Head of caudate nucleus (tissue), 42 donors: ENCODE results near the gene ELAVL3.
"Not testable (repeated sequence)": the region's sequence is repeated elsewhere in the genome, so short reads cannot be mapped to it uniquely, and the experiment has no call there.

Source experiments
- DNase-seq, 42 donors: peaks; one replicate each; pipeline versions ENCODE4 v3.0.0 to v3.0.0-alpha.2; 2020 to 2021; ENCODE audit warnings: mixed read lengths in 7 of 42
- intact Hi-C: fragments of 100-400 bp; cut with DNase I; formaldehyde crosslinking; loops from one replicate; pipeline ENCODE4 v1.15.0; 2022

The ELAVL3 gene

GRCh38 chr19:11495481-11495880 lies 14.6 kb upstream of the ELAVL3 start:
- intact Hi-C loops = no loop called here
- no peak for DNase-seq

DNA sequence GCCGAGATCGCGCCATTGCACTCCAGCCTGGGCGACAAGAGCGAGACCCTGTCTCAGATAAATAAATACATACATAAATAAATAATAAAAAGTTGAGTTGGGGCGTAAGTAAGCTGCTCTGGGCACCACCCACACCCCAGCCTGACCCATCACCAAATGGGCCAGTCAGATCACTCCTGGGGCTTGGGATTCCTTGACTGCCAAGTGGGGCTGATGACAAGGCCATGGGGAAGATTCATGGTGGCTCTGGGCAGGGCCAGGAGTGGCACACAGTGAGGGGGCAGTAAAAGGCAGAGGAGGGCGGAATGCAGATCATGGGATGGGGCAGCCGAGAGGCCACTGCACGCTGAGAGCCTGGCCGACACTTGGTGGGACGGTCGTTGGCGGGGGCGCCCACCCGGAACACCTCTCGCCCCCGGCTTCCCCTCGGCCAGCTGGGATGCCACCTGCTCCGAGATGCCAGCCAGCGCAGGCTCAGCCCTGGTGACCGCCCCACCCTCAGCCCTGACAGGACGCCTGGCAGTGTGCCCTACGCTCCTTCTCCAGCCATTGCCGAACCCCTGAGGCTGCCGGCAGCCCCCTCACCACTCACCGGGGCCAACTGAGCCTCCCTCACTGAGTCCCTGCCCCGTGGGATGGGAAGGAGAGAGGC lies 13.9 kb upstream of the ELAVL3 start:
- DNase-seq = no peak
- intact Hi-C loops = no loop called here

DNA sequence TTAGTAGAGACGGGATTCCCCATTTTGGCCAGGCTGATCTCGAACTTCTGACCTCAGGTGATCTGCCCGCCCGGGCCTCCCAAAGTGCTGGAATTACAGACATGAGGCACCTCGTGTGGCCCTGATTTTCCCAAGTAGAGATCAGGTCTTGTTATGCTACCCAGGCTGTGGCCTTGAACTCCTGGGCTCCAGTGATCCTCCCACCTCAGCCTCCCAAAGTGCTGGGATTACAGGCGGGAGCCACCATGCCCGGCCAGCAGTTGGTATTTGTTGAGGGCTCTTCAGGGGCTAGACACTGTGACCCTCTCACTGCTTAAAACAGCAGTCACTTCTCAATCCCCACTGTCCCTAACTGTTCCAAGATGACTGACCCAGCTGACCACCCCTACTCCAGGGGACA lies 8.5 kb upstream of the ELAVL3 start:
- intact Hi-C loops = loop anchor here (10.0 kb wide), 1 partner anchor 195 kb away; the partner anchor contains the start of gene TSPAN16
- DNase-seq = no peak

DNA sequence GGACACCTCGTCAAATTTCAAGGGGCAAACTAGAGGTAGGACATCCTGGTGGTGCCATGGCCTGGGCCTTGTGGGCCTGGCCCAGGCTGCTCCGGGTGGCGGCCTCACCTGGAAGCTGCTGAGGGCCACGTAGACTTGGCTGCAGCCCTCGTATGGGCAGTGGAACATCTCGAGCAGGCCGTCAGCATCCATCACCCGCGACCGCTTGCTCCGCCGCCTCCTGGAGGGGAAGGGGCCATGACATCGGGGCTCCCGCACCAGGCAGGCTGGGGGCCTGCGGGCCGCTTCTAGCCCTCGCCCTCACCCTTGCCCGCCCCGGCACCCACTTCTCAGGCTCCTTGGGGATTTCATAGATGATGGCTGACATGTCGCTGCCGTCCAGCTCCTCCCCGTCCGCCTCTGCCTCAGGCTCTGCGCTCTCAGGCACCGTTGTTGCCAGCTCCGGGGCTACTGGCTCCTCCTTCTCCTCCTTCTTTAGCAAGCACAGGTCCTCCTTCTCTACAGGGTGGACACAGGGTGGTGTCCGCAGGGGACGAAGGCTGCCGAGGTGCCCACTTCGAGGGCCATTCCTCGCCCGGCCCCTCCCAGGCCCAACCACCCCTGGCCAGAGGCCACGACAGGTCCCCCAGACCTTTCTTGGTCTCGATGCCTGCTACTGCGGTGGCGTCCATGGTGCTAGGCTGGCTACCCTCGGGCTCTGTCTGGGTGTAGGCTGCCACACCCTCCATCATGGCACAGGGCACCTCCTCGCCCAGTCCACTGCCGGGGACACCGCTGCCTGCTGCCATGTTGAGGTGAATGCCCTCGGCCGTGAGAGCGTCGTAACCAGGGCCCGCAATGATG lies 6.0 kb upstream of the ELAVL3 start:
- DNase-seq = no peak
- intact Hi-C loops = loop anchor here (10.0 kb wide), 1 partner anchor 192 kb away; the partner anchor contains the start of gene TSPAN16

DNA sequence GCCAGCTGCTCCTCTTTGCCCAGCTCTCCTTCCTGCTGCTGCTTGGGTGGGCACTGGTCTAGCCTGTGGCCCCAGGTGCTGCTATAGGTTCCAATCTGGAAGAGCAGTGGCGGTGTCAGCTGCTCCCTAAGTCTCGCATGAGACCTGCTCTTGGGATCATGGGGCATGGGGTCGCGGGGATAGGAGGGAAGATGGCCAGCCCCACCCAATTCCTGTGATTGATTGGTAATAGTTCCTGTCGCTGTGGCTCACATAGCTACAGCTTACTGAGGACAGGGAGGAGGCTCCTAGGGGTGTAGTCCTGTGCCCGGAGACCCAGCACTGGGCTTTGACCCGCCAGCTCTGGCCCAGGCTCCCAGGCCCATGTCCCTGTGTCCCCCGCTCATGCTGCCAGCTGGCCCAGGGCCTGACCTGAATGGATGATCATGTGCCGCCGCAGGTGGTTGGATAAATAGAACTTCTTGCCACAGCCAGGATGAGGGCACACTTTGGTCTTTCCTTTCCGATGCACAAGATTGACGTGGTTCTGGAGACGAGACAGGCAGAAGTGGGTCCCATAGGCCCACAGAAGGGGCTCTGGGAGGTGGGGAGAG lies 4.5 kb upstream of the ELAVL3 start:
- intact Hi-C loops = loop anchor here (10.0 kb wide), 1 partner anchor 191 kb away; the partner anchor contains the start of gene TSPAN16
- DNase-seq = no peak

DNA sequence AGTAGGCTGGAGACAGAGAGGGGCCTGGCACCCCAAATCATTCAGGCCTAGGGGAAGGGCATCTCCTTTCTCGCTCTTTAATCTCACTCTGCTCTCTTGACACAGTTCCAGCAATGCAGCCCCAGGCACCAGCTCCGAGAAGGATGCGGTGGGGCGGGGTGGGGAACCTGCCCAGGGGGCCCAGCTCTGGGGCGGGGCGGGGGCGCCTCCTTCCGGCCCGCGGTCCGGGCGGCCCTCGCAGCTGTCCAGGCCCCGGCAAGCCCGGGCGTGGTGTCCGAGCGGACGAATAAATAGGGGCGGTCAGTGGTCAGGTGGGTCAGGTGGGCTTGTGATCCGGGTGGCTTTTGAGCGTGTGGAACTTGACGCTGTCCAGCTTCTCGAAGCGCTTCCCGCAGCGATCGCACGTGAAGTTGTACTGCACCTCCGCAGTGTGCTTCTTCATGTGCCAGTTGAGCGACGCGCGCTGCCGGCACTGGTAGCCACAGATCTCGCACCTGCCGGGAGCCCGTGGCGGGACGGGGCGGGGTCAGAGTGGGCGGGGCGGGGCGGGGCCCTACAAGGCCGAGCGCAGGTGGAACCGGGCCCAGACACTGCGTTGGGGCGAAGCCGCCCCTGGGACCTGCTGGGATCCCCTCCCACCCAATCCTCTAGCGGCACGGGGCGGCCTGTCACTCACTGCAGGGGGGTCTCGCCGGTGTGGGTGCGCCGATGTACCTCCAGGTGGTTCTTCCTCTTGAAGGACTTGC lies 2.7 kb upstream of the ELAVL3 start:
- intact Hi-C loops = loop anchor here (5.0 to 10.0 kb wide), 3 partner anchors 36 to 189 kb away; partner anchors contain the start of genes SWSAP1 and TSPAN16
- DNase-seq = no peak

DNA sequence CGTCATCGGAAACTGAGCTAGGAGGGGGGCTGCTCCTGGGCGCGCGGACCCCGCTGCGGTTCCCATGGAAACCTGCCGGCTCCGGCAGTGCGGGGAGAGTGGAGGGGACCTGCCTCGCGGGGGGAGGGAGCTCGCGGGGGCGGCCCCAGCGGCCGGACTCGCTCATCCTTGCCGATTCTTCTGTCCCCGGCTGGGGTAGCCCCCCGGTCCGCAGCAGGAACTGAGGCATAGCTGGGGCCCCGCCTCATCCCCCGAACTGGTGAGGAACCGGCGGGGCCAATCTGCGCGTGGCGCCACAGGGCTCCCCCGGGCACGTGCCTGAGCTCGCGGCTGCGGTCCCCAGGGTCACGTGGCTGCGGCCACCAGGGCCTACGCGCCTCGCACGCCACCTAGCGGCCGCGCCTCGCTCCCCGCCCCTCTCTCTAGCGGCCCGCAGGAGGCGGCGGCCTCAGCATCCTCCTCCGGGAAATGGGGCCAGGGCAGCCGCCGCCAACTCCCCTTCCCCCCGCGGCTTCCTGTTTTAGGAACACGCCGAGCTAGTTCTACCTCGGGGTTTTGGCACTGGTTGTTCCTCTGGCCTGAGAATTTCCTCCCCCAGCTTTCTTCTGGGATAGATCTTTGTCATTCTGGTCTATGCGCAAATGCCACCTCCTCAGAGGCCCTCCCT lies 1.7 kb upstream of the ELAVL3 start:
- peak; percentile 75 to 96 (median 91) for DNase-seq

GRCh38 chr19:11481534-11482383 lies 913 bp upstream of the ELAVL3 start:
- peak; percentile 94 to 99 (median 98) for DNase-seq
- intact Hi-C loops = loop anchor here (5.0 to 10.0 kb wide), 3 partner anchors 34 to 187 kb away; partner anchors contain the start of genes SWSAP1 and TSPAN16

More for the DNA sequence above, 1.7 kb upstream of the ELAVL3 start:
- intact Hi-C loops = loop anchor here (5.0 to 10.0 kb wide), 3 partner anchors 35 to 188 kb away; partner anchors contain the start of genes SWSAP1 and TSPAN16

DNA sequence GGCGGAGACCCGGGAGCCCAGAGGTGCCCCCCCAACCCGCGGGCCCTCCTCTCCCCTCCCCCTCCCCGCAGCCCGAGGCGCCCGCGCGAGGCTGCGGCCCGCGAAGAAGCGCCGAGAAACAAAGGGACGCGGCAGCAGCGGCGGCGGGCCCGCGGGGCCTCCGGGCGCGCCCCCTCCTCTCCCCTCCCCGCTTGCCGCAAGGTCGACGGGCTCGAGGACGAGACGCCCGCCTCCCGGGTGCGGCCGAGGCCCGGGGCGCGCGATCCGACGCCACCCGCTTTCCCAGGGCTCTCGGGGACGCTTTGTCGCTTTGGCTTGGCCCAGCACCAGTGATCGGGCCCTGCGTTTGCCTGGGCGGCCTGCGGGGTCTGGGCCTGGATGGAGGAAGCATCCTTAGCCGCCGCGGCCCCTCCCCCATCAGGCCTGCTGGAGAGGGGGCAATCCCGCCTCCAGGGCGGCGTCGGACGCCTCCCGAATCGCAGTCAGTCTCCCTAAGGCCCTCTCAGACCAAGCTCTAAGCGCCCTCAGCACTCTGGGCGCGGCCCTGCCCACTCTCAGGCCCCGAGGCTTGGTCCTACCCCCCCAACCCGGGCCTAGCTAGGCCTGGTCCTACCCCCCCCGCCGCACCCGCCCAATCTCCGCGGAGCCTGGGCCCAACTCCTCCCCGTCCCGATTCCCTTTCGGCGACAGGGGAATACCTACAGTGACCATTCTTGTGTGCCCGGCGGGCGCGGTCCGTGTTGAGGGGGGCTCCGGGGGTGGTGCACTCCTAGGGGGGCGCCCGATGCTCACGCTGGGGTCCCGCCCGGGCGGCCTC lies 740 bp downstream of the ELAVL3 start:
- DNase-seq = peak in 39 of 42 donors; percentile 10 to 76 (median 49)

DNA sequence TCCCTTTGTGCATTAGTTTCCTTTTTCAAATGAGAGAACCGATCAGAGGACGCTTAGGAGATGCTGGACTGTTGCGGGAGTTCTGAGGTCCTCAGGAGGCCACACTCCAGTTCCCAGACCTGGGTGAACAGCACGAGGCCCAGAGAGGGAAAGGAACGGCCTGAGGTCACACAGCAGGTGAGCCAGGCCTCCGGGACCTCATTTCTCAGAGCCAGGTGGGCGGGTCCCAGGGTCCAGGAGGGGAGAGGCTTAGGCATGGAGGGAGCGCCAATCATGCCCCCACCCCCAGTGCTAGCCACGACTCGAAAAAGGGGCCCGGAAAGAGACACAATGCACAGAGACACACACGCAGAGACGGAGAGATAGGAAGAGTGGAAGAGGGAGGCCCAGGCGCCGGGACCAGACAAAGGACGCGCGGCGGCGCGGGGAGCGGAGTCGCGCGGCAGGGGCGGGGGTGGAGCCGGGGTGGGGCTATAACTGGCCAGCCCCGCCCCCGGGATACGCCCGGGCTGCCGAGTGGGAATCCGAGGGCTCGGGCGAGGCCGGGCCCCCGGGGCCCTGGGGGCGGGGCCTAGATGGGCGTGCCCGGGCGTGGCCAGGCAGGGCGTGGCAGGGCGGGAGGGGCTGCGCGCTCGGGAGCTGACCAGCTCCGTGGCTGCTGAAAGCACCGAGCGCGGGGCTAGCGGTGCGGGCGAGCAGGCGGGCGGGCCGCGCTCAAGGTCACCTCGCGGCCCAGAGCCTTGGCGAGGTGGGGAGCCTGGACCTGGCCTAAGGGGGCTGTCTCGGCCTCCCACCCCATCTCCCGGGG lies 1.6 kb downstream of the ELAVL3 start:
- DNase-seq = peak; percentile 54 to 91 (median 79)
- intact Hi-C loops = no loop called here

More for the DNA sequence above, 740 bp downstream of the ELAVL3 start:
- intact Hi-C loops = loop anchor here (5.0 to 10.0 kb wide), 3 partner anchors 33 to 185 kb away; partner anchors contain the start of genes SWSAP1 and TSPAN16

DNA sequence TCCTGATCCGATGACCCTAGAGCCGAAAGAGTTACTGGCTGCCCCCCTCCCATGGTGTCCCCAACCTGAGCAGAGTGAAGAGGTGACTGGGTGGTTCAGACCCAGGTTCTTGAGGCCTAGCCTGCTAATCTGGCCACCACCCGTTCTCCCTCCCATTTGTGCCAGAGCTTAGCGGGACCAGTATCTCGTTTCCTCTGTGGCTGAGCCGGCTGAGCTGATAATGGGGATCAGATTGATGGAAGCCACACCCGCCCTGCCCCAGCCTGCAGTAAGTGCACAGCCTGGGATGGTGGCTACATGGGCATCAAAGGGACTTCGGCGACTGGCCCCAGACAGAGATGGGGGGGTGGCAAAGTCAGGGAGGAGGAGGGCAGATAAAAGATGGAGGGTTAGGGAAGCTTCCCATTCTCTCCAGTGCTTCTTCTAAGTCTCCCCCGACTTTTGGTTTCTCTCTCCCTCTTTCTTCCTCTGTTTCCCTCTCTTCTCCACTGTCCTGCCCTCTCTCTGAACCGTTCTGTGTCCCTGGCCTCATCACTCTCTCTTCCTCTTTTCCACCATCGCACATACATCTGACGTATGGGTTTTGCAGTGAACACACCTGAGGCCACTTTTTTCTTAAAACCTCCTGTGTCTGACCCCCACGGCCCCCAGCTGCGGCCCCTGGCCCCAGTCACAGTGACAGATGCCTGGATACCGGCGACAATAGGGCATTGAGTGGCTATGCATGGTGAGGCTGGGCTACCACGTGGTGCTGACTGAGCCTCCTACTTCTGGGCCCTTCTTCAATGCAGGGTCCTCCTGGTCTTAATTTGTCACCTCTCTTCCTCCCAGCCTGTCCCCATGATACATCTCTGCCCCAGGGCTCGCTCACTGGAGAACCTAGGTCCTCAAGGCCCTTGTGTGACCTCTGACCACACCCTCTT lies 2.4 kb downstream of the ELAVL3 start:
- DNase-seq = peak in 35 of 42 donors; percentile 15 to 80 (median 57)
- intact Hi-C loops = no loop called here

DNA sequence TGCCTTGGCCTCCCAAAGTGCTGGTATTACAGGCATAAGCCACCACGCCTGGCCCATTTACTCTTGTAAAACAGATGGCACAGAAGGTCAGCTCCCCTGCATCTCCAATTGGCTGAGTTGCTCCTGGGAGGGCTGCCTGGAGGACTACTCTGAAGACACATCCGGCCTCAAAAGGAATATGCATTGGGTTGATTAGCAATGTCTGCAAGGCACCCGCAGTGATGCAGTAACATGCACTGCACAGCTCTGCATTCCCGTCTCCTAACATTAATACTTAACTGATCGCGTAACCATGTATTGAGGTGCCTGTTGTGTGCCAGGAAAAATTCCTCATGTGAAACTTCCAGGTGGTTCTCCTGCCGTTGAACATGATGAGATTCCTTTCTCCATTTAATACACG lies 5.0 kb downstream of the ELAVL3 start:
- no peak for DNase-seq
- intact Hi-C loops = no loop called here

DNA sequence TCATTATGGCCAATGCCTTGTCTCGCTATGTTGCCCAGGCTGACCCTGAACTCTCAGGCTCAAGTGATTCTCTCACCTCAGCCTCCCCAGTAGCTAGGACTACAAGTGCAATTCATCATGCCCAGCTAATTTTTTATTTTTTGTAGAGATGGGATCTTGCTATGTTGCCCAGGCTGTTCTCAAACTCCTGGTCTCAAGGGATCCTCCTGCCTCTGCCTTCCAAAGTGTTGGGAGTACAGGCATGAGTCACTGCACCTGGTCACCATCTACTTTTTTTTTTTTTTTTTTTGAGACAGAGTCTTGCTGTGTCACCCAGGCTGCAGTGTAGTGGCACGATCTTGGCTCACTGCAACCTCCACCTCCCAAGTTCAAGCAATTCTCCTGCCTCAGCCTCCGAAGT lies 5.5 kb downstream of the ELAVL3 start:
- DNase-seq, intact Hi-C loops: not testable (repeated sequence)

GRCh38 chr19:11473725-11474124 lies 7.1 kb downstream of the ELAVL3 start:
- no peak for DNase-seq
- intact Hi-C loops = no loop called here
